HG03045 (cell line): ENCODE data around the gene NPEPL1.

Source experiments
- ATAC-seq: cut with Tn5 transposase; IDR thresholded peaks from one replicate; pipeline ENCODE4 v1.9.1; 2021; ENCODE audit warnings: mild to moderate bottlenecking, moderate library complexity; ENCODE audit not compliant: unreplicated experiment

The NPEPL1 gene

GRCh38 chr20:58700121-58700821, 7.7 kb downstream of the NPEPL1 start:
- ATAC-seq = no peak

DNA sequence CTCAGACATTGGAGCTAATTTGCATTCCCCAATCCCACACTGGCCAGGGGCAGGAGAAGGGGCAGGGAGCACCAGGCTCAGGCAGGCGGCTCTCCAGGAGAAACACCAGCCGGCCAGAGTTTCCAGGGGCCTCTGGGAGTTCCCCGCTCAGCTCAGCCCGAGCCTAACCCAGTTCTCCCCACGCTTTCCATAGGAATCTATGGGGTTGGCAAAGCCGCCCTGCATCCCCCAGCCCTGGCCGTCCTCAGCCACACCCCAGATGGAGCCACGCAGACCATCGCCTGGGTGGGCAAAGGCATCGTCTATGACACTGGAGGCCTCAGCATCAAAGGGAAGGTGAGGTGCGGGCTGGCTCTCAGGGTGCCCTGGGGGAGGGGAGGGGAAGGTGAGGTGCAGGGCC, 8.2 kb downstream of the NPEPL1 start:
- no peak for ATAC-seq

DNA sequence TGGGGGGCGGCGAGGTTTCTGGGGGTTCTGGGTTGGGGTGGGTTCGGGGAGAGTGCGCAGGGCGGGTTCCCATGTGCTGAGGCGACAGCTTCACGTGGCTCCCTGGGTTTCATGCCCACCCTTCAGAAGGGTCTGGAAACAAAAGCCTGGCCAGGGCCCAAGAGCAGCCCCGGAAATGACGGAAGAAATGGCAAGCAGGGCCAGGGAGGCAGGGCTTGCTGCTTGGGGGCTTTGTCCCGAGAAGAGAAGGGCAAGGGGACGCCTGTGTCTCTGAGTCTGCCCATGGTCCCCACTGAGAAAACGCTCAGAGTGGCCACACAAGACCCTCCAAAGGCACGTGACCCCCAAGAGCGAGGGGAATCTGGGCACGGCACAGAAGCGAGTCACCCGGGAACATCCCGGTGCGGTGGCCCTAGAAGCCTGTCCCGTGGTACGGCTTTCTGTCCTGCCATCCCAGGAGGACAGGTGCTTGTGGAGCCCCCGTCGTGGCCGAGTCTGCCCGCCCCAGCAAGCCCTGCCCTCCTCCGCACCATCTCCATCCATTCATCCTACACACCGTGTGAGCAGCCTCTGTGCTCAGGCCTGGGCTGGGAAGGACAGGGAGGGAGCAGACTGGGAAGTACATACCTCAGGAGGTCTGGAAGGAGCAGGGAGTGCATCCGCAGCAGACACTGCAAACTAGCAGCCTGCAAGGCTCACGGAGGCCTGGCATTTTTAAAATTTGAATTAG, 9.0 kb downstream of the NPEPL1 start:
- ATAC-seq = no peak

DNA sequence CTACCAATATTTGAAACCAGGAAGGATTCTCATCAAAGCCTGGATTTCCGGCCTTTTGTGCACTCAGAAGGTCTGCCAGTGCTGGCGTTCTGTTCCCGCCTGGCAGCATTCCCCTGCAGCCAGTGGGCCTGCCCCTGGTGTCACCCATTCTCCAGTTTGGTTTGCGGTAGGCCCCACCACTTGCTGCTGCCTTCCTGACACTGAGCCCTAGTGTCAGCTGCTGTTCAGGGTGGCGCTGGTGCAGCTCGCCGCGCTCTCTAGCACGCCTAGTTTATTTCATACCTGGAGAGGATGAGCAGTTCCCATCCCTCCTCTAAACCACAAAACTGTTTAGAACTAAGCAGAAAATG, 9.5 kb downstream of the NPEPL1 start:
- ATAC-seq = no peak

- no peak for ATAC-seq
Observed at GRCh38 chr20:58702859-58703648, 10.5 kb downstream of the NPEPL1 start.

DNA sequence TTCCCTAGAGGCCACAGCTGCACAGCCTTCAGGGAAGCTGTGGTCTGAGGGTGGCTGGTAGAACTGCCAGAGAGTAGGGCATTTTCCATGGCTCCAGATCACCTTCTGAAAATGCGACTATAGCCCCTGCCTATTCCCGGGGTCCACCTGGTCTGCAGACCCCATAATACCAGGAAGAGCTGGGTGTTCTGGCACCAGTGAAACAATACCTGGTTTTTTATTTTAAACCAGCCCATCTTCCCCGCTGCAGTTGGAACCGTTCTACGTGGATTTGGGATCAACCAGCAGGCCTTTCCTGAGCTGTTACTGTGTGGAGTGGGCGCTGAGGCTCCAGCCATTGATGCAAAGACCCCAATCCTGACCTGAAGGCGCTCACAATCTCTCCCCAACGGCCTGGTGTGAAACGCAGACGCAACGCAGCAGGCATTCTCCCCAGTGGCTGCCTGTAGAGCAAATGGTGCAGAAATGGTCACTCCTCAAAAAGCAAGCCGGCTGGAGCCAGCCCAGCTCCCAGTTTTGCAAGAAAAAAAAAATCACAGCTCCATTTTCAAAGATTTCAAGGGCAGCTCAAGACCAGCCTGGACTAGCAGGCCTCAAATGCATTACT, 11.3 kb downstream of the NPEPL1 start:
- no peak for ATAC-seq

GRCh38 chr20:58705208-58705926, 12.8 kb downstream of the NPEPL1 start:
- ATAC-seq = no peak

- no peak for ATAC-seq
Observed at GRCh38 chr20:58706150-58706892, 13.7 kb downstream of the NPEPL1 start.

GRCh38 chr20:58706975-58707681, 14.5 kb downstream of the NPEPL1 start:
- ATAC-seq = no peak

GRCh38 chr20:58707770-58708169, 15.2 kb downstream of the NPEPL1 start:
- ATAC-seq = no peak

- ATAC-seq = no peak
Observed at GRCh38 chr20:58708246-58708931, 15.8 kb downstream of the NPEPL1 start.

GRCh38 chr20:58709013-58709702, 16.6 kb downstream of the NPEPL1 start:
- no peak for ATAC-seq

GRCh38 chr20:58709703-58710039, 17.1 kb downstream of the NPEPL1 start:
- no peak for ATAC-seq

- ATAC-seq = no peak
Observed at GRCh38 chr20:58710481-58711265, 18.1 kb downstream of the NPEPL1 start.

DNA sequence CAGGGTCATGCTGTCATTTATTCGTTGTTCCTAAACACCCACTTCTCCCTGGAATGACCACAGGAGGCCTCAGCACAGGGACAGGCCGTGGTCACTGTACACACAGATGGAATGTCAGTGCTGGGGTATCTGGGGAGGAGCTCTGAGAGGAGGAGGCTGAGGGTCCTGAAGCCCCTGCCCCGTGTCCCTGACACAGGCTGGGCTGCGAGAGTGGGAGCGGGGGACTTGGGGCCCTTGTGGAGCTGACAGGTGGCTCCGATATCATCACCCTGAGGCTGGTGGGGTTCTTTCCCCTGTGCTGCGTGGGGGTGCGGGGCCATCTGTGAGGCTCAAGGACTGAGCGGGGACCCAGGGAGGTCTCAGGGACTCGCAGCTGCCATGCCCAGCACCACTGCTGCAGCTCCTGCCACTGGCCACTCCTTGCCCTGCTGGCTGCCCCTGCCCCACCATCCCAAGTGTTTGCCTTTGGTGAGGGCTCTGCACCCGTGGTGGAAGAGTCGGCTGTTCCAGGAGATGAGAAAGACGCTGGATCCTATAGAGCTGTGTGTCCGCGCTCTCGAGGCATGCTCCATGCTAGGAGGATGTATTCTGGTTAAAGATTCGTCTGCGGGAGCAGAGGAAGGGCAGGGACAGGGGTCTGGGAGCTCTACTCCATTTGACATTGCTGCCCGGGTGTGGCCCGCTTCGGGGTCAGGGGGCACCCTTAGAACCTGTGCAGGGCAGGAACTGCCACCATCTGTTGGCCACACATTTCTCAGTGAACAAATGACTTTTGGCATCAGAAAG, 18.9 kb downstream of the NPEPL1 start:
- no peak for ATAC-seq

GRCh38 chr20:58712151-58712791, 19.7 kb downstream of the NPEPL1 start:
- no peak for ATAC-seq
